ENCODE data around the gene MLXIPL.
"Not testable (repeated sequence)": the region's sequence is repeated elsewhere in the genome, so short reads cannot be mapped to it uniquely, and the experiment has no call there.

Gene MLXIPL

GRCh38 chr7:73577627-73578341, 46.5 kb downstream of the MLXIPL start:
- no peak for DNase-seq (ENCODE audit: low spot score)

DNA sequence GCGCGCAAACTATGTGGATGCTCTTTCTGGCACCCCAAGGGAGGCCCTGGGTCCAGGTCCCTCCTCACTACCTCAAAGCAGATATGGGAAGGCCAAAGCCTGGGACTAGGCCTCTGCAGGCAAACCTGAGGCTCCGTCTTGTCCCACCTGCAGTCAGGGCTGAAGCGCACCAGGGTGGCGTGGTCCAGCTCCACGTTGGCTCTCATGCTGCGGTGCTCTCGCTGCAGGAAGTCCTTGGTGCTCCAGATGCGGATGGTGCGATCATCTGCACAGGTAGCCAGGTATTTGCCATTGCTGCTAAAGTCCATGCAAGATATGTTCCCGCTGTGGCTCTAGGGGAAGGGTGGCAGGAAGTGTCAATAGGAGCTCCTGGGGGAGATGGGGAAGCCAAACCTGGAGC, 50.5 kb downstream of the MLXIPL start:
- DNase-seq (ENCODE audit: low spot score), result no peak

GRCh38 chr7:73573276-73573675, 51.0 kb downstream of the MLXIPL start:
- DNase-seq (ENCODE audit: low spot score), result no peak

DNA sequence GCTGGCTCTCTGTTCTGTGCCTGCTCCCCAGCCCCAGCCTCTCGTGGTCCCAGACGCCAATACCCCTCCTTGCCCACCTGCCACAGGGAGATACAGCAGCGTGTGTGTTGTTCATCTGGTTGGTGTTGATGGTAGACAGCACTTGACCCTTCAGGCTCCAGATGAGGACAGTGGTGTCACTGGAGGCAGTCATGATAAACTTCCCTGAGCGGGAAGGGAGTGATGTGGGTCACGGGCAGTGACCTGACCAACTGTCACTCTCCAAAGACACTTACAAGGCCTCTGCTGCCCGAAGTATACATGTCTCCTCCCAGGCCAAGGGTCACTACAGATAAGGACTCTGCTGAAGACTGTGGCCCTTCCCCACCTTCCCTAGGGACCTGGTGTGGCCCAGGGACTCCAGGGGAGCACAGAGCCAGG, 51.5 kb downstream of the MLXIPL start:
- no peak for DNase-seq (ENCODE audit: low spot score)

GRCh38 chr7:73570977-73571376, 53.3 kb downstream of the MLXIPL start:
- no peak for DNase-seq (ENCODE audit: low spot score)

DNA sequence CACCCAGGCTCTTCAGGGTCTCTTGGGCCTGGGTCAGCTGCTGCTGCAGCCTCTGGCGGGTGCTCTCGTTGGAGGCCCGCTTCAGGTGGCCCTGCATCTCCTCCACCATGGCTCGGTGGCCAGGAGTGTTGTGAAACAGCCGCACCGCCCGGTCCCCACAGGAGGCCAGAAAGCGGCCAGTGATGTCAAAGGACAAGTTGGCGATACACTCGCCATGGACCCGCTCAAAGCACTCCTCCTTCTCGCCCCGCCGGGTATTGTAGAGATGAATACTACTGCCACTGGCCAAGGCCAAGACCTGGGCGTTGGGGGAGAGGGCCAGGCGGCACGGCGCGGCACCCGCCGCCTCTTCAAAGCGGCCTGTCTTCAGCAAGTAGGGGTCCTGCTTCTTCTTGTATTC, 53.8 kb downstream of the MLXIPL start:
- no peak for DNase-seq (ENCODE audit: low spot score)

GRCh38 chr7:73569042-73569608, 55.2 kb downstream of the MLXIPL start:
- DNase-seq (ENCODE audit: low spot score), result no peak

- DNase-seq (ENCODE audit: low spot score), result no peak
Observed at GRCh38 chr7:73567846-73568685, 56.3 kb downstream of the MLXIPL start.

DNA sequence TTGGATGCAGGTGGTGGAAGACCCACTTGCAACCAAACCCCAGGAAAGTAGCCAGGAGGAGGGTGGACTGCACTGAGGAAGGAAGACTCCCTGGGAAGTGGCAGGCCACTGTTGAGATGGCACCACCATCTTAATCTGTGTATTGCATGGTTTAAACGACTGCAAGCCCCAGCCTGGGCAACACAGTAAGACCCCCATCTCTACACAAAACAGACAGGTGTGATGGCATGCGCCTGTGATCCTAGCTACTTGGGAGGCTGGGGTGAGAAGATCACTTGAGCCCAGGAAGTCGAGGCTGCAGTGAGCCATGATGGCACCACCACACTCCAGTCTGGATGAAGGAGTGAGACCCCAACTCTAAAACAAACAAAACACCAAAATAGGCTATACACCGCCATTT, 57.2 kb downstream of the MLXIPL start:
- DNase-seq (ENCODE audit: low spot score), result no peak

DNA sequence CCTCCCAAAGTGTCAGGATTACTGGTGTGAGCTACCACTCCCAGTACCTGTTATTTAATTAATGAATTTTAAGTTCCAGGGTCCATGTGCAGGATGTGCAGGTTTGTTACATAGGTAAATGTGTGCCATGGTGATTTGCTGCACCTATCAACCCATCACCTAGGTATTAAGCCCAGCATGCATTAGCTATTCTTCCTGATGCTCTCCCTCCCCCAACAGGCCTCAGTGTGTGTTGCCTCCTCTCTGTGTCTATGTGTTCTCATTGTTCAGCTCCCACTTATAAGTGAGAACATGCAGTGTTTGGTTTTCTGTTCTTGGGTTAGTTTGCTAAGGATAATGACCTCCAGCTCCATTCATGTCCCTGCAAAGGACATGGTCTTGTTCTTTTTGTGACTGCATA, 57.9 kb downstream of the MLXIPL start:
- DNase-seq (ENCODE audit: low spot score), result not testable (repeated sequence)

GRCh38 chr7:73565675-73566340, 58.5 kb downstream of the MLXIPL start:
- DNase-seq (ENCODE audit: low spot score), result no peak

- no peak for DNase-seq (ENCODE audit: low spot score)
Observed at GRCh38 chr7:73560109-73560835, 64.0 kb downstream of the MLXIPL start.

- peak; percentile 77 for DNase-seq (ENCODE audit: low spot score)
Observed at GRCh38 chr7:73557397-73558257, 66.7 kb downstream of the MLXIPL start, which contains the start of gene BCL7B. Gene BCL7B, minus strand, starts transcription at chr7:73557690. Its CDS starts 112 bp downstream, at chr7:73557578.

- peak; percentile 90 for DNase-seq (ENCODE audit: low spot score)
Observed at GRCh38 chr7:73557108-73557396, 67.3 kb downstream of the MLXIPL start.

DNA sequence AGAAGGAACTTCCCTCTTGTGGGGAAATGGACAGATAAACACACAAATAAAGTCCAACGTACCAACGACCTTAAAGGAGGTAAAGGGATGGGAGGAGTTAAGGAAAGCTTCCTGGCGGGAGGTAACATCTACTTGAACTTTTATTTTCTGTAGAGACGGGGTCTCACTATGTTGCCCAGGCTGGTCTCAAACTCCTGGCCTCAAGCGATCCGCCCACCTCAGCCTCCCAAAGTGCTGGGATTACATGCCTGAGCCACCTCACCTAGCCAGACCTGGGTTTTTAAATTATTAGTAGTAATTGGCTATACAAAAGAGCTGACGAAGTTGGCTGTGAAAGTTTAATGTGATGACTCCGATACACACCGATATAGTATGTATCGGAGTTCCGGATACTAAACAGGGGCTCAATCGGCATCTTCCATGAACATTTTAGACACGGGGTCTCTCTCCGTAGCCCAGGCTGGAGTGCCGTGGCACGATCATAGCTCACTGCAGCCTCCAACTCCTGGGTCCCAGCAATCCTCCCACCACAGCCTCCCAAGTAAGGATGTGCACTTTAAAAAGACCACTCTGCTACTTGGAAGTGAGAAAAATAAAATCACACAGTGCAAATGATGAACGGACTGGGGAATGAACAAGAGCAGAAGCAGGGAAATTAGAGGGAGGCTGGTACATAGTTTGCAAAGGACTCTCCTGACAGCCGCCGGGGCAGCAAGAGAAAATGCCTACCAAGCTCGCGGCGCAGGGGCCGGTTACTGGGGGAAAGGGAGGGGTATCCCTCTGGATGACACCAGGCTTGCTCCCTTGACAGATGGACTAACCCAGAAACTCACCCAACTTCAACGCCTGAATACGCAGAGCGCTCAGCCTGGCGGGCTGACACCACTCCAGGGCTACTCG, 67.9 kb downstream of the MLXIPL start:
- no peak for DNase-seq (ENCODE audit: low spot score)

GRCh38 chr7:73555411-73555982, 68.8 kb downstream of the MLXIPL start:
- no peak for DNase-seq (ENCODE audit: low spot score)

DNA sequence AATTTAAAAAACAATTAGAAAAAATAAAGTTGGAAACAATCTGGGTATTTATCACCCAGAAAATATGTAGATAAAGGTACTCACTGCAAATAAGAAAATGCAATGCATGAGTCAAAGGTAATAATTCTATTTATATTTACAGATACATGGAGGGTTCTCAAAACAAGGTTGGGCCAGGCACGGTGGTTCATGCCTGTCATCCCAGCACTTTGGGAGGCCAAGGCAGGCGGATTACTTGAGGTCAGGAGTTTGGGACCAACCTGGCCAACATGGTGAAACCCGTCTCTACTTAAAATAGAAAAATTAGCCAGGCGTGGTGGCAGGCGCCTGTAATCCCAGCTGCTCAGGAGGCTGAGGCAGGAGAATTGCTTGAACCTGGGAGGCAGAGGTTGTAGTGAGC, 74.2 kb downstream of the MLXIPL start:
- not testable (repeated sequence) for DNase-seq (ENCODE audit: low spot score)

DNA sequence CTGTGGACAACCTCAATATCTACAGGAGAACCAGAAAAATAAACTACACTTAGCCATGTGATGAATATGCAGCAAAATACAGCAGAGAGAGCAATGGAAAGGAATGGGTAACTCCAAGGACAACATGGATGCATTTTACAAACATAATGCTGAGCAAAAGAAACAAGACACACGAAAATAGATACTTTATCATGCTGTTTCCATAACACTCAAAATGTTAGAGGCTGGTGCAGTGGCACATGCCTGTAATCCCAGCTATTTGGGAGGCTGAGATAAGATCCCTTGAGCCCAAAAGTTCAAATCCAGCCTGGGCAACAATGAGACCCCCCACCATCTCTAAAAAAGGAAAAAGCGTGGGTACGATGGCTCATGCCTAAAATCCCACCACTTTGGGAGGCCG, 75.1 kb downstream of the MLXIPL start:
- no peak for DNase-seq (ENCODE audit: low spot score)

GRCh38 chr7:73547841-73548240, 76.5 kb downstream of the MLXIPL start:
- DNase-seq (ENCODE audit: low spot score), result no peak

DNA sequence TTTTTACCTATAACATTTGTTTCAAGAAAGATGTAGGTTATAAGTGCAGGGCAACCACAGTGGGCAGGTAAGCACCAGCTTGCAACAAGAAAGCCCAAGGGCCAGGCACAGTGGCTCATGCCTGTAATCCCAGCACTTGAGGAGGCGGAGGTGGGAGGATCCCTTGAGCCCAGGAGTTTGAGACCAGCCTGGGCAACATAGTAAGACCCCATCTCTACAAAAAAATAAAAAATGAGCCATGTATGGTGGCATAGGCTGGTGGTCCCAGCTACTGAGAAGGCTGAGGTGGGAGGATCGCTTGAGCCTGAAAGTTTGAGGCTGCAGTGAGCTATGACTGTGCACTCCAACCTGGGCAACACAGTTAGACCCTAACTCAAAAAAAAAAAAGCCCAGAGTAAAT, 79.6 kb downstream of the MLXIPL start:
- DNase-seq (ENCODE audit: low spot score), result no peak

All from CD4-positive, alpha-beta T cell treated with Interleukin-2 at 100 ng/mL for 4 hours (primary cell).